Bronchial epithelial cell (primary cell): ENCODE results near the gene PRKAR2A. TPM values are rescaled to one million over a fixed set of nuclear protein-coding genes. Genes with fewer than 3 reads are reported as not detected.

Experiments used
- DNase-seq: peaks from one replicate; pipeline ENCODE4 v3.0.0-alpha.2; 2010; ENCODE audit warnings: low read depth
- FAIRE-seq: peaks from 2 replicates; lab custom pipeline; 2011; peaks lifted over from hg19 to GRCh38; lab: Jason Lieb, UNC
- H3K27me3 ChIP-seq: 2 replicates; pipeline ENCODE4 v1.5.1; 2011; ENCODE audit warnings: low read length; ENCODE audit not compliant: control insufficient read depth, insufficient read depth
- H3K36me3 ChIP-seq: 2 replicates; pipeline ENCODE4 v1.5.1; 2011; ENCODE audit warnings: low read length; ENCODE audit not compliant: control insufficient read depth, insufficient read depth
- H3K4me3 ChIP-seq: 2 replicates; pipeline ENCODE4 v1.5.1; 2011; ENCODE audit warnings: mild to moderate bottlenecking, low read depth, low read length, control low read depth
- CTCF ChIP-seq: IDR thresholded peaks from 2 replicates; pipeline ENCODE4 v1.5.1; 2011; ENCODE audit warnings: mild to moderate bottlenecking, moderate library complexity, low read length, control low read depth, inconsistent platforms; ENCODE audit not compliant: insufficient read depth, severe bottlenecking
- total RNA-seq: library from RNA; depleted of rRNA; stranded (reverse); fragments of >200 nt; gene quantifications from 2 replicates; pipeline ENCODE4 v1.2.1, GENCODE V29; 2014

Gene PRKAR2A
- total RNA-seq, 1 donor from 2014 or later: 28.7 TPM

- DNase-seq: no peak
- TF ChIP-seq CTCF: no peak
- no peaks in the 10 kb centered on the region for H3K27me3 ChIP-seq
- H3K36me3 ChIP-seq: no peaks in the 10 kb centered on the region
- FAIRE-seq: no peak
- no peak overlapping the region for H3K4me3 ChIP-seq
These were observed 34.0 kb upstream of the PRKAR2A start for GRCh38 chr3:48881652-48882114.

- Histone ChIP-seq H3K4me3 (no peak overlapping the region), H3K27me3 (no peaks in the 10 kb centered on the region), H3K36me3 (no peaks in the 10 kb centered on the region)
- TF ChIP-seq CTCF: no peak
- FAIRE-seq (no peak), DNase-seq (no peak)
These were observed 33.3 kb upstream of the PRKAR2A start for GRCh38 chr3:48881006-48881405.

- Histone ChIP-seq H3K4me3 (no peak overlapping the region), H3K36me3 (no peaks in the 10 kb centered on the region), H3K27me3 (no peaks in the 10 kb centered on the region)
- FAIRE-seq (no peak), DNase-seq (no peak)
- TF ChIP-seq CTCF: no peak
These were observed 32.3 kb upstream of the PRKAR2A start for GRCh38 chr3:48879994-48880377.

- Histone ChIP-seq H3K36me3 (no peaks in the 10 kb centered on the region), H3K27me3 (no peaks in the 10 kb centered on the region), H3K4me3 (no peak overlapping the region)
- no peak for DNase-seq
- FAIRE-seq: peak; percentile 58
- TF ChIP-seq CTCF: no peak
These were observed 31.8 kb upstream of the PRKAR2A start for GRCh38 chr3:48879307-48879993.

- no peak for FAIRE-seq
- no peak for TF ChIP-seq CTCF
These were observed 30.0 kb upstream of the PRKAR2A start for GRCh38 chr3:48877671-48878070.

GRCh38 chr3:48863122-48863521 lies 15.4 kb upstream of the PRKAR2A start:
- H3K4me3 ChIP-seq: no peak overlapping the region
- FAIRE-seq (no peak), DNase-seq (peak; percentile 70)
- H3K27me3 ChIP-seq: no peaks in the 10 kb centered on the region
- no peak for TF ChIP-seq CTCF
- no peaks in the 10 kb centered on the region for H3K36me3 ChIP-seq

More at GRCh38 chr3:48877671-48878070, 30.0 kb upstream of the PRKAR2A start:
- DNase-seq: peak; percentile 11
- no peaks in the 10 kb centered on the region for H3K36me3 ChIP-seq
- no peaks in the 10 kb centered on the region for H3K27me3 ChIP-seq
- no peak overlapping the region for H3K4me3 ChIP-seq
